IPS-18c (cell line): Measurements from ENCODE around the gene PHF13.
A peak's percentile ranks its signal among the peaks of the same experiment; 100 is the strongest.
"Not testable (repeated sequence)": the region's sequence is repeated elsewhere in the genome, so short reads cannot be mapped to it uniquely, and the experiment has no call there.

ENCODE experiments used
- H3K4me3 ChIP-seq: 2 replicates; pipeline ENCODE4 v1.7.0; 2013; ENCODE audit warnings: low read depth, mild to moderate bottlenecking, low read length, moderate library complexity; ENCODE audit not compliant: insufficient read depth
- H3K9me3 ChIP-seq: one replicate; pipeline ENCODE4 v1.6.1; 2013; ENCODE audit warnings: mild to moderate bottlenecking, low read length, moderate library complexity; ENCODE audit not compliant: control insufficient read depth, insufficient read depth

The PHF13 gene

DNA sequence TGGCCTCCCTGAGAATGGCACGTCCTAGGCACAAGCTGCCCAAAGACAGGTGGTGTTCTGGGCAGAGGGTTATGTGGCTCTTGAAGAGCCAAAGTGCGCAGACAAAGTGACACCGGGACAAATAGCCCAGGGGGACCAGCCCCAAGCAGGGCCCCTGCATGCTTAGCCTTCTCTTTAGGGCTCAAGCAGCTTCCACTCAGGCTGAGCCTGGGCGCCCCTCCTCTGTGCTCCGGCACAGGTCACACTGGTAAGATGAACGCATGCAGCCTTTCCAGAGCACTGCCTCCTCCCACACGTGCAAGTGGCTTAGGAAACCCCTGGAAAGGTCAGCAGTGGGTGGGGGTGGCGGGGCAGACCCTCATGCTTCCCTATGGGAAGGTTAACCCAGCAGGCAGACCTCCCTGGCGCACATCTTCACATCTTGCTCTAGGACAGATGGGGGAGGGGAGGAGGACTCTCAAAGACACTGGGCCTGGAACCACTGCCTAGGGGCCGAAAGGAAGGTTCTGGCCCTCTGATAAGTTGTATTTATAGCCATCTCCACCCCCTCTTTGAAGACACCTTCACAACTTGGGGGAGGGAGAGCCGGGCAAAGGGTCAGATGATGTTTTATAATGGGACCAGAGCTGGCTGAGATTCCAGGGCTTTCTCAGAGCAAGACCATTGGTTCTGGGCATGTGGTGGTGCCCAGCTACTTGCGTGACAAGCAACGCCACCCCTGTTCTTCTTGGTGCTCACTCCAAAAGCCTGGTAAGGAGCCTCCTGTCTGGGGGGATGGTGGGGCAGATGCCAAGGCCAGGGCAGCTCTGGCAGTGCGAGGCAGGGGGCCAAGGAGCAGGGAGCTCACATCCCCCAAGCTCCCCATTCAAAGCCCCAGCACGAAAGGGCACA is 16.4 kb upstream of the PHF13 start:
- peaks cover 4% of the 10 kb centered on the region for H3K9me3 ChIP-seq
- H3K4me3 ChIP-seq = no peak overlapping the region

DNA sequence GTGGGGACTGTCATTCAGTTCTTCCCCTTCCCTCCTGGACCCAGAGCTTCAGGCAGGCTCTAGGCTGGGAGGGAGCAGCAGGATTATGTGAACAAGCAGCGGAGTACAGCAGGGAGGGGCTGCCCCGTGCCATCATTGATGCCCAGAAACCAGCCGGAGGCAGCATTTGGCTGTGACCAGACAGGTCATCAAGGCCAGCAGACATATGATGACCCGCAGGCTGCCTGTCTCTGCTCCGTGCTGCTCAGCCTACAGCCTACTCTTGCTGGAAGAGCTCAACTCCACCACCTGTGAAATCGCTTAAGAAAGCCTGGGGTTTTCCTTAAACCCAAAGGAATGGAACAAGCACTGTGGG is 15.8 kb upstream of the PHF13 start:
- Histone ChIP-seq H3K9me3 (peaks cover 6% of the 10 kb centered on the region), H3K4me3 (no peak overlapping the region)

DNA sequence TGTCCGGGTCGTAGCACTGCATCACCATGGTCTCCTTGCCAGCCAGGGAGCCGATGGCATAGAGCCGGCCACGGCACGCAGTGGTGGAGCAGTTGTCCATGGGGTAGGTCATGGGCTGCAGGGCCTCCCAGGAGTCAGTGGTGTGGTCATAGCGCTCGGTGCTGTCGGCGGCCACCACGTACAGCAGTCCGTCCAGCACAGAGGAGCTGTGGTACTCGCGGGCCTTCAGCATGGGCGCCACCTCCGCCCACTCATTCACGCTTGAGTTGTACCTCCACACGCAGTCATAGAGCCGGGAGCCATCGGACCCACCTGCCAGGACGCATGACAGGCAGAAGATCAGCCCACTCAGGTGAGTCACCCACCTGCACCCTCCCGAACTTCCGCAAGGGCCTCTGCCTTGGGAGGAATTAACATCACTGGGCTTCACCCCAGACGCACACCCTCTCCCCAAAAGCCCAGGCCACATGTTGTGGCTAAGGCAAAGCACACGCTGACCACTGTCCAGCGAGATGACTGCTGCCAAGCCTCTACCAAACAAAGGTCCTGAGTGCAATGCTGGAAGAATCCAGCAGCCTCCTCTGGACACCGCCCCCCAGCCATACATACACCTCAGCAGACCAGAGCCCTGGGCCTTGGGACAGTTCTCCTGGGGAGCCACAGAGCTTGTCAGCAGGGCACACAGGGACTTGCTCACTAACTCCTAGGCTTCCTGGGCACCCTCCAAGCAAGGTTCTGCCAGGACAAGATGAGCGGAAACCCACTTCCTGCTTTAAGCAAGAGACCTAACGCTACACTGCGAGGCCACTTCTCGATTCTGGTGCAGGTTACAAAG is 14.2 kb upstream of the PHF13 start:
- H3K9me3 ChIP-seq = peaks cover 6% of the 10 kb centered on the region
- no peak overlapping the region; the same call in 1 of the 2 replicates for H3K4me3 ChIP-seq

DNA sequence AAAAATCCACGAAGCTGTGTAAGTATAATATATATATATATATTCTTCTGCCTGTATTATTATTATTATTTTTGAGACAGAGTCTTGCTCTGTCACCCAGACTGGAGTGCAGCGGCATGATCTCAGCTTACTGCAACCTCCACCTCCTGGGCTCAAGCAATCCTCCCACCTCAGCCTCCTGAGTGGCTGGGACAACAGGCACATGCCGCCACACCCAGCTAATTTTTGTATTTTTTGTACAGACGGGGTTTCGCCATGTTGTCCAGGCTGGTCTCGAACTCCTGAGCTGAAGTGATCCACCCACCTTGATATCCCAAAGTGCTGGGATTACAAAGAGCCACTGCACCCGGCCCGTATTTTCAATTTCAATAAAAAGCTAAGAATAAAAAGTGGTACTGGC is 13.5 kb upstream of the PHF13 start:
- not testable (repeated sequence) for H3K4me3 ChIP-seq

DNA sequence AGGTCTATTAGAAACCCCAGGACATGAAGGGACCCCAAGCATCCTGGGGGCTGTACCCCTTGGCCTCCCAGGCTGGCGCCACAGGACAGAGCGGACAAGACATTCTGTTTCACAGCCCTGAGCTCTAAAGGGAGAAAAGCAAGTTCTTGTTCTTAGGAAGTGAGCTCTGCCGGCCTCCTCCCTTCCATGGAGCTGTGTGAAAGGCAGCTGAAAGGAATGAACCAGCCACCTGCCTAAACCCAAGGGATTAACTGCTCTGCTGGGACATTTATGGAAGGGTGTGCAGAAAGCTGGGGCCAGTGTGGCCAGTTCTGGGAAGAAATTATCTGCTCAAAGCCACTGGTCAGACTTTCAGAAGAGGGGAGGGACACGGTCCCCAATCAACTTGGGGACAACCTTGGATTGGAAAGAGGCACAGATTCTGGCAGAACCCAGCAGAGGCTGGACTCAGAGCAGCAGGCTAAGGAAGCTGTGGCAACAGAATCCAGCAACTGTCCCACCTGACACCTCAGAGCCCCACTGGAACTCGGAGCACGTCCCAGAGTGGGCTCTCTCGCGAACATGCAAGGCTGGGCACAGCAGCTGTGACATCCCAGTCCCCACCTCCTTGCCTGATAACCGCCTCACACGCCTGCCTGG is 13.0 kb upstream of the PHF13 start:
- Histone ChIP-seq H3K4me3 (peak overlapping the region; percentile 97), H3K9me3 (peaks cover 6% of the 10 kb centered on the region)

More for the DNA sequence above, 13.5 kb upstream of the PHF13 start:
- not testable (repeated sequence) for H3K9me3 ChIP-seq

GRCh38 chr1:6601049-6601922 is 12.2 kb upstream of the PHF13 start:
- Histone ChIP-seq H3K4me3 (peak overlapping the region; percentile 97), H3K9me3 (peaks cover 6% of the 10 kb centered on the region)

- Histone ChIP-seq H3K4me3 (peak overlapping the region; percentile 97), H3K9me3 (peaks cover 6% of the 10 kb centered on the region)
These were observed 11.4 kb upstream of the PHF13 start for GRCh38 chr1:6601923-6602668.

DNA sequence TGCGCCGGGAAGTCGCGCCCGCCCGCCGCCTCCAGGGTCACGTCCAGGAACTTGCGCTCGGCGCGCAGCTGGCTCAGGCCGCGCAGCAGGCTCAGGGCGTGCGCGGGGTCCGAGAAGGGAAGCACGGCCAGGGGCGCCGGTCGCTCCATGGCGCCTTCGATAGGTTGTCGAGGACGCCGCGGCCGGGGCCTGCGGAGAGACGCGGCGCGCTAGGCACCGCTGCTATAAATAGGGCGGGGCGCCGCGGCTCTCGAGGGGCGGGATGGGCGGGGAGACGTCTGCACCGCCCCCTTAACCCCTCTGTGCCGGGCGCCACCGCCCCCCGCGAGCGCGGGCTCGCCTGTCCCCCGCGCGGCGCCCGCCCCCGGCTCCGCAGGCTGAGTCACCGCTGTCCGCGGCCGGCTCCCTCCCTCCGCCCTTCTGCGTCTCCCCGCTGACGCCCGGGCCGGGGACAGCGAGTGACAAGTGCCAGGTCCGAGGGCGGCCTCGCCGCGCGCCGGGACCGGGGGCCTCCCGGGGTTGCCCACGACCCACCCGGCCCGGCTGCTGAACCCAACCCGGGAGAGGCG is 10.8 kb upstream of the PHF13 start, which contains the start of gene KLHL21:
Gene KLHL21 (minus strand): TSS at position 201 of the 569 bp plus-strand sequence. CDS start 52 bp downstream, at position 149.
- H3K9me3 ChIP-seq = peaks cover 8% of the 10 kb centered on the region

GRCh38 chr1:6603238-6603914 is 10.2 kb upstream of the PHF13 start:
- peak overlapping the region; percentile 97 for H3K4me3 ChIP-seq
- H3K9me3 ChIP-seq = peaks cover 8% of the 10 kb centered on the region

More for the DNA sequence above, 10.8 kb upstream of the PHF13 start, which contains the start of gene KLHL21:
- H3K4me3 ChIP-seq = peak within 1 kb of the TSS; percentile 97

DNA sequence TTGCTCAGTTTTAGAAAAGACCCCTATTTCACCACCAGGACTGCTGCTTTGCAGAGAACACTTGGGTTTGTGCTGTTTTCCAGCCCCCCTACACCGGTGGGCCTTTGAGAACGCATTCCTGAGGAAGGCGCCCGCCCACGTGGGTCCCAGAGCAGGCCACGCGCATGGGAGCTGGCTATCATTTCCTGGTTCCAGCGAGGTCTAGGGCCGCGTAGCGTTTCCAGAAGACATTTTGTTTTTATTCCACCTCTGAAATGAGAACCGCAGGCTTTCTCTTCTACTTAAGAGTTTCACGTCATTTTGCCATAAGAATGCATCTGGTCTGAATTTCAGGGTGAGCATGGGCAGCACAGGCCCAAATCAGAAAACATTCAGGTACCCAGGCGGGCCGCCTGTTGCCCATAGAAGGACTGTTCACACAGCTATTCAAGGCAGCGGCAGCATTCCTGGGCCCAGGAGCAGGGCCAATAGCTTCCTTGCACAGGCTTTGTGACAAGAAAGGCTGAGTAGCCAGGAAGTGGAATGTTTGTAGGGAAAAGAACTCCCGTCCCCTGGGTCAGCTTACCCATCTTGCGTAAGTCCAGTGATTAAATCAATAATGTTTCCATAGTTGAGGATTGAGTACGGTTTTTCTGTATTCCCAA is 9.5 kb upstream of the PHF13 start:
- peak overlapping the region; percentile 97 for H3K4me3 ChIP-seq
- H3K9me3 ChIP-seq = peaks cover 8% of the 10 kb centered on the region

- peak overlapping the region; percentile 77 for H3K4me3 ChIP-seq
- H3K9me3 ChIP-seq = no peaks in the 10 kb centered on the region
These were observed 730 bp upstream of the PHF13 start for GRCh38 chr1:6612641-6613360.

DNA sequence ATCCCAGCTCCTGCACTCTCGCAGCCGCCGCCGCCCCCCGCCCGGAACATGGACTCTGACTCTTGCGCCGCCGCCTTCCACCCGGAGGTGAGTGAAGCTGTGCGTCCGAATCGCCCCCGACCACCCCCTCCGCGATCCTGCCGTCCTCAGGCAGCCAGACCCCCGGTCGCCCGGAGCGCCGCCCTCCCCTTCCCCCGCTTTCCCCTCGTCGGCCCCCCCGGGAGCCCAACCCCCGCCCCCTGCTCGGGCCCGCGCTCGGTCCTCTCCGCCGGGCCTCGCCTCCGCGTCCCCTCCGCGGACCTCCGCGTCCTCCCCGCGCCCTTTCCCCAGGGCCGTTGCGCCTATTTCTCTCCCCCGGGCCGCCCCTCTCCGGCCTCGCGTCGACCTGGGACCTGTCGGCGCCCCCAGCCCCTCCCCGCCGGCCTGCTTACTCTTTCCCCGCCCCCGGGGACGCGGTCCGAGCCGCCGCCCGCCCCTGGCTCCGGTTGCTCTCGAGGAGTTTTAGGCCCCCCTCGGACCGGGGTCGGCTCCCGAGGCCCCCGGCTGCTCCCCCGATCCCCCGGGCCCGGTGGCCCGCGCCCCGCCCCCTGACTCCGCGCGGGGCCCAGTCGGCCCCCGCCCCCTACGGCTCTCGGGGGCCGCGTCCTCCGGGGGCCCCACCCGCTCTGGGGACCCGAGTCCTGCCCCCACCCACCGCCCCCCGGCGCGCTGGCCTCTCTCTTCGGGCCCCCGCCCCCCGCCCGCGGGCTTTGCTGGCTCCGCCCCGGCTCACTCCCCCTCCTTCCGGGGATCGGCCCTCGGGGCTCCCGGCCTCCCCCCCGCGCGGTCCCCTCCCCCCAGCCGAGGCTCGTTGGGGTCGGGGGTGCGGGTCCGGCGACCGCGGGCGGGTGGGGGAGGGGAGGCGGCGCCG is 743 bp downstream of the PHF13 start:
- no peaks in the 10 kb centered on the region for H3K9me3 ChIP-seq

DNA sequence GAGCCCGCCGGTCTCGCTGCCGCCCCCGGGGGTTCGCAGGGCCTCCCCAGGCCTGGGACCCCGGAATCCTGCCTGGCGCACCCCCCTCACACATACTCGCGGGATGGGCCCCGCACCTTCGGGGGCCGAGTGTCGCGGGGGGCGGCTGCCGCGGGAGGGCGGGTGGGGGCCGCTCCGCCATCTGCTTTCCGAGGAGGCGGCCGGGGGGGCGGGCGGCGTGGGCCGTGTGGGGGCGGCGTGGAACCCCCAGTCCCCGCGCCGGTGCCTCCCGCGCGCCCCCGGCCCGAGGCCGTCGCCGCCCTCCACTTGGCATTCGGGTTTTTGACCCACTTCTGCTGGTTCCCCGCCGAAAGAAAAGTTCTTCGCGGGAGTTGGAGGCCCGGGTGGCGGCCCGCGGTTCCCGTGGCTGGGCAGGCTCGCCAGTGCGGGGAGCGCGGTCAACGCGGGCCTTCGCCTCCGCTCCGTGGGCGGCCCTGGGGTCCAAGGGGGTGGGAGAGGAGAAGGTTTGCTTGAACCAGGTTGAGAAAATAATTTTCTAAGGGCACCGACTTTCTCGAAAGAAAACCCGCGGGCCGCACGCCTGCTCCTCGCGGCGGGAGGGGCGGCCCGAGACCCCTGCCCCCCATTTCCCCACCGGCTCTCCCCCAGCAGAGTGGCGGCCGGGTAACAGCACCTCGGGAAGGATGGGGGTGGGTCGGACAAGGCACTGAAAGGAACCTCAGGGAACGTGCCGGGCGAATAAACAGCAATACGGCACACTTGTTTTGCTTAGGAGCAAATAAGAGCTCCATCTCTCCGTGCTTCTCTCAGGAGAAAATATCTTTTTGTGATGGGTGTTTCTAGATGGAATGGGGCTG is 1.6 kb downstream of the PHF13 start:
- Histone ChIP-seq H3K4me3 (peak overlapping the region; percentile 58), H3K9me3 (no peaks in the 10 kb centered on the region)

More for the DNA sequence above, 743 bp downstream of the PHF13 start:
- H3K4me3 ChIP-seq = peak overlapping the region; percentile 86
